GM21786 (cell line): ENCODE results near the gene KCTD17.
"Not testable (repeated sequence)": the region's sequence is repeated elsewhere in the genome, so short reads cannot be mapped to it uniquely, and the experiment has no call there.

Experiments used
- ATAC-seq: cut with Tn5 transposase; IDR thresholded peaks from one replicate; pipeline ENCODE4 v1.9.1; 2021; ENCODE audit not compliant: unreplicated experiment

The KCTD17 gene

DNA sequence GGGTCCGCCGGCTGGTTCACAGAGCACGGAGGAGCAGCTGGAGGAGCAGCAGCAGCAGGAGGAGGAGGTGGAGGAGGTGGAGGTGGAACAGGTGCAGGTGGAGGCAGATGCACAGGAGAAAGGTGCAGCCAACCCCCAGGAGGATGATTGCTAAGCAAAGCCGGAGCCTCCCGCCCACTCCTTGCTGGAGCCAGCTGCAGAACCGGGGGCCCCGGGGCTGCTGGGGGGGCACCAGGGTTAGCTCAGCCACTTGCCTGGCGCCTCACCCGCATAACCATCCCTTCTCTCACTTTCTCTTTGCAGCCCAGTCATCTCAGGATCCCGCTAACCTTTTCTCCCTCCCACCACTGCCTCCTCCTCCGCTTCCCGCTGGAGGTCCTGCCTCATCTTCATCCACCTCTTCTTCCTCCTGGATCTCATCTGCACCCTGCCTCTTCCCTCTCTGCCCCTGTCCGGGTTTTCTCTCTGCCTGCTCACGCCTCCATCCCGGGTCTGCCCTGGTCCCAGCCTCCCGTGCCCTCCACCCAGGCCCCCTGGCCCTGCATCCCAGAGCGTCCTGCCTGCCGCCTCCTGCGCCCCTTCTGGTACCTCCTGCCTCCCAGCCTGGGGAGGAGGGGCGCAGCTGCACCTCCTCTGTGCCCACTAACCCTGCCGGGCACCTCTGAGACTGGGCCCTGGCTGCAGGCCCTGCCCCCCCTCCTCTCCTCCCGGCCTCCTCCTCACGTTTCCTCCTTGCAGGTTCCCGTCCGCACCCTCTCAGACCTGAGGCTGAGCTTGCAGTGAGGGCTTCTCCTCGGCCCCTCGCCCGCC, 9.5 kb downstream of the KCTD17 start:
- no peak for ATAC-seq

DNA sequence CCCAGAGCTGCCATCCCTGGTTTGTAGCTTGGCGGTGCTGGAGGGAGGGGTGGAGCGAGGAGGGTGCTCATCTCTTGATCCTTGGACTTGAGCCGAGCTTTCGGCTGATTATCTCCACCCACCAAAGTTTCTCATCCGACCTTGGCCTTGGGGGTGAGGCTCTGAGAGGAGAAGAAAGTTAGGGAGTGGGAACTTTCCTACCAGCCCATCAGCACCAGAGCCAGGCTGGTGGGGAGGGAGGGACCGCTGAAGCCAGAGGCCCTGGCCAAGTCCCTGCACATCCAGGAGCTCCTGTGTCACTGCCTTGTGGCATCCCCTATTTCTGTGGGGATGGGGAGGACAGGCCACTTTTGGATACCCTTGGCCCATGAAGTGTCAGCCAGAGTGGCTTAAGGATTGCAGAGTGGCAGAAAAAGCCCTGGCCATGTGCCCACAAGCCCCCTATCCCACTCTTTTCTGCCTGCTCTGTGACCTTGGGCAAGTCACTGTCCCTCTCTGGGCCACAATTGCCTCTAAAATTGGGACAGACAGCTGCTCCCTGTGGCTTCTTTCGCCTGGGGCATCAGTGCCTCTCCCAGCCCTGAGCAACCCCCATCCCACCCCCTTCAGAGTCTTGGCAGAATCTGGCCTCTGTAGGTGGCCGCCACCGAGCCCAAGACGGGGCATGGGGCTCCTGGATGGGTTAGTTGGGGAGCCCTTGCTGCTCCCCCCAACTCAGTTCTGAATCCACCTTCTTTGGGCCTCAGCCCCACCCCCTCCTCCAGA, 10.3 kb downstream of the KCTD17 start:
- ATAC-seq: no peak

DNA sequence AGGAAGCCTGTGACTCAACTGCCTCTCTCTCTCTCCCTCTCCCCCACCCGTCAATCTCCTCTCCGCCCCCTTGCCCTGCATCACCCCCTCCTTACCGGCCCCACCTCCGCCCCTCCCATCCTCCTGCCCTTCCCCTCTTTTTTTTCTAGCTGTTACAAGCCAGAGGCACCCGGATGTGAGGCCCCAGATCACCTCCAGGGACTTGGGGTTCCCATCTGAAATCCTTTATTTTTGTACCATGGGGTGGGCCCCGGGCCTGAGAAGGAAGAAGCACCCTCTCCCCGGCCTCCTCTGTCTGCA, 10.8 kb downstream of the KCTD17 start:
- no peak for ATAC-seq

DNA sequence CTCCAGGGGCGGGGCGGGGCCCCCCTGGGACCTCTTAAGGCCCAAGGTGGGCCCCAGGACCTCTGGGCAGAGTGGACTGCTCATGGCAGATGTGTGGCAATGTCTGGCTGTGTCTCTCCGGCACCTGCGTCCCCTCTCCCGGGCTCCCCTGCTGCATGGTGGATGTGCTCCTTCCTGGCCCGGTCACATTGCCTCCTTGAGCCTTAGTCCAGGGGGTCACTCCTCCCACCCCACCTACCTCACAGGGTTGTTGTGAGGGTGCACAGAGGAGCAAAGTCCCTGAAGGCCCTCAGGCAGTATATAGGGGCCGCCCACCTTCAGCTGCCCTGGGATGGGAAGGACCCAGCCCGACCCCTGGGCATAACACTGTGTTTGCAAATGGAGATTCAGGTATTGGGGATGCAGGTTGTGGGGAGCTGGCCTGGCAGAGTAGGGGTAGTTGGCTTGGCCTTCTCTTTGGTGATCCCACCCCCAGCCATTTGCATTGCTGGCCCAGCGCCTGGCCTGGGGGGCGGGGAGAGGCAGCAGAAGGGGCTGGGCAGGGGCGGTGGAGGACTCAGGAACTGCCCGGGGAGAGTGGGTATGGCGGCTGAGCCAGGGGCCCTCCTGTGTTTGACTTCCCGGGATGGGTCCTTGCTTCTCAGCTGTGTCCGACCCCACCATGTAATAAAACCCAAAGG, 11.3 kb downstream of the KCTD17 start:
- ATAC-seq: no peak

DNA sequence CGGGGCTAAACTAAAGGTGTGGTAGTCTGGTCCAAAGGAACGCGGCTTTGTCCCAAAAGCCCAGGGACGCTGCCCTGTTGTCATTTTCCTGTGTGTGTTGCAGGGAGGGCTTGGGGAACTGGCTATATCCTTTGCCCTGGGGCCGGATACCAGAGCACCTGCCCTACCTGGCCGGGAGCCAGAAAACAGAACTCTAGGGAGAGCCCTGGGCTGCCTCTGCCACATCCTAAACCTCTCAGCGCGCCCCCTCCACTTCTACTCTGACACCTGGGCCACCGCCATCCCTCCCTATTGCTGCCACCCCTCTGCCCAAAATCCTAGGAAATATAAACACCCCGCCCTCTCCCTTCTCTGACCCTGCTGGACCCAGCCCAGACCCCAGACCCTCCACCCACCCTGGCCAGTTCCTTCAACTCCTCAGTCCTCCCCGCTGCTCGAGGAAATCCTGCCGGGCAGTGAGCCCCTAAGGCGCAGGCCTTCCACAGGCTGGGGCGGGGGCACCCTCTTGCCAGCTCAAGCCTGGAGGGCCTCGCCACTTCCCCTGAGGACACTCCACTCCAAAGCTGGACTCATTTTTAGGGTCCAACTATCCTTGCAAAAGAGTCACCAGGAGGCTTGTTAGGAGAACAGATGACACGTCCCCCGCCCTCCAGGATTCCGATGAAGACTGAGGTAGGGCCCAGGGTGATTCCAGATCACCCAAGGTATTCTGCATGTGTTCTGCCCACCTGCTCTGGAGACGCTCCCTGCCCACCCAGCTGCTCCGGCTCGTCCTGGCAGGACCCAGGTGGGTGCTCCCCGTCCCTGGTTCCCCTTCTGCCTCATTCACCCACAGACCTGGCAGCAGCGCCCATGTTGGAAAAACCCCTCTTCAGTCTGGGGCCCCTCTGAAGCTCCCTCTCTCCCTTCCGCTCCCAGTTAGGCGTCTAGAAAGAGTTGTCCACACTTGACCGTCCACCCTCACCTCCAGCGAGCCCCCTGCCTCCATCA, 12.2 kb downstream of the KCTD17 start:
- ATAC-seq: no peak

DNA sequence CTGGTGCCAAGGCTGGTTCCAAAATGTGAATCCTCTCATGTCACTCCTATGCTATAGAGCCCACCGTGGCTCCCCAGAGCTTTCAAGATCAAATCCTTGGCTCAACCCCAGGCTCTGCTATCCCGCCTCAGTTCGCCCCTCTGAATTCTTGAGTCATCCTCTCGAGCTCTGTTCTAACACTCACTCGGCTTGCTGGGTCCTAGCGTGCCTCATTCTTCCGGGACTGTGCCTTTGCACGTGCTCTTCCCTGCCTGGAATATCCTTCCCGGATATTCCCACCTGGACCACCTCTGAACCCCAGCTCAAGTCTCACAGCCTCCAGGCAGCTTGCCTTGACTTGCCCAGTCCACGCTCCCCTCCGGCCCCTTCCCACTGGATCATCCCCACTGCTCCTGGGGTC, 13.0 kb downstream of the KCTD17 start:
- no peak for ATAC-seq

DNA sequence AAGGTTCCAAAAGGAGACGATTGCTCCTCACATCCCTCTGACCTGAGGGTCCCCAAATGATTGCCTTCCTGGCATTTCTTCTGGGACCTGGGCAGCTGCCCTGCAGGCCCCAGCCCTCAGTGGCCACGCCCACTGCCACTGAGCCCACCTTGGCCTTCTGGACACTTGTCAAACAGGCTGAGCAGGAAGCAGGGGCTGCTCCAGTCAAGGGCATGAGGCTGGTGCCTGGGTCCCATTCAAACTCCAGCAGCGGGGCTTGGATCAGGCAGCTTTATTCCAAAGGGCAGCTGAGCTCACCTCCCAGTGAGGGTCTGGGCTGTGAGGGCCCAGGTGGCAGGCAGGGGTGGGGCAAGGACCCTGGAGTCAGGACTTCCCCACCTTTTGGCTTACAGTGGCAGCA, 13.6 kb downstream of the KCTD17 start:
- ATAC-seq: no peak

DNA sequence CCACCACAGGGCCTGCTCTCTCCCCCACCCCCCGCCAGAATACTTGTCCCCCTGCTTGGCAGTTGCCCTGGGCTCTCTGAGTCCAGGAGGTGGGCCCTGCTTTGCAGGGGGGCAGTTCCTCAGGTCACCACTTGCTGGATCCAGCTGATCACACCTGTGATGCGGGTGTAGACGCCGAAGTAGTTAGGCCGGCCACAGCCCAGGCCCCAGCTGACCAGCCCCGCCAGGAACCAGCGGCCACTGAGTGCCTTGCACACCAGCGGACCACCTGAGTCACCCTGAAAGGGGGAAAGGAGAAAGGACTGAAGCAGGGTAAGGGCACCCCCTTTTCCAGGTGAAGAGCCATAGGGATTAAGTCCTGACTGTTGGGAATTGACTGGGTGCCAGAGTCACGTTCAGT, 14.4 kb downstream of the KCTD17 start:
- no peak for ATAC-seq

DNA sequence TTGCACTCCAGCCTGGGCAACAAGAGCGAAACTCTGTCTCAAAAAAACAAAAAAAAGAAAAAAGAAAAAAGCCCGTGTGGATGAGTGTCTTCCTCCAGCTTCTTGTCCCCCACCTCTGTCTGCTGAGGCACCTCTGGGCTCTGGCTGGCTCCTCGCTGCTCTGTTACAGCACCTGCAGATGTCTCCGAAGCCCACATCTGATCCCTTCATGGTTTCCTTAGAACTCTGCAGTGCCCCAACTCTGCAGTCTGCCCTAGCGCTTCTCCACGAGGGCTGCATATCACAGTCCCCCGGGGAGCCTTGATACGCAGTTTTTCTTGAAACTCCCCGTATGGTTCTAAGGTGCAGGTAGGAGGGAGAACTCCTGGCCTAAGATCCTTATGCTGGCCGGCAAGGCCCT, 15.9 kb downstream of the KCTD17 start:
- ATAC-seq: no peak

DNA sequence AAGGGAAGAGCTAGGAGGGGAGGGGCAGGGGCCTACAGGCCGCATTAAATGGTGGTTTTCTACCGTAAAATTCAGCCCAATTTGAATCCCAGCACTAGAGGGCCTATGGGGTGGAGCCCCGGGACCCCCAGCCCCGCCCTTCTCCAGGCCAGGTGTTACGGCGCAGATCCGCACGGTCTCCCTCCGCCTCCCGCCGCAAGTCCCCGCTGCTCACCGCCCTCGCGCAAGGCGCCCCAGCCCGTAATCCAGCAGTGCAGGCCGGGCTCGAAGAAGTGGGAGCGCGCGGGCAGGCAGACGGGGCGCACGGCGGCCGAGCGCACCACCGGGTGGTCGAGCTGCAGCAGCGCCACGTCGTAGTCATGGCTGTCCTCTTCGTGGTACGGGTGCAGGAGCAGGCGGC, 17.3 kb downstream of the KCTD17 start:
- no peak for ATAC-seq

DNA sequence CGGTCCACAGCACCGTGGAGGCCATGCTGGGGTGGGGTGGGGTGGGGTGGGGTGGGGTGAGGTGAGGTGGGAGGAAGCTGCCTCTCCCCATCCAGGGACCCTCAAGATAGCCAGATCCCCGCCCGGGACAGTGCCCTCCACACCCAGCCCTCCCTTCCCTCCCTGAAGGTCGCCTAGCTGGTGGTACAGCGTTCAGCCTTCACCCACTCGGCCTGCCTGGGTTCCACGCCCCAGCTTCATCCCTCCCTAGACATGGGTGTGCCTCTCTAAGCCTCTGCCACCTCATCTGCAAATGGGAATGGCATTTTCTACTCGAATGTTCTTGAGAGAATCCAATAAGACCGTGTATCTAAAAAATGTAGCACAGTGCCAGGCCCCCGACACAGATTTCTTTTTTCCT, 17.8 kb downstream of the KCTD17 start:
- no peak for ATAC-seq

DNA sequence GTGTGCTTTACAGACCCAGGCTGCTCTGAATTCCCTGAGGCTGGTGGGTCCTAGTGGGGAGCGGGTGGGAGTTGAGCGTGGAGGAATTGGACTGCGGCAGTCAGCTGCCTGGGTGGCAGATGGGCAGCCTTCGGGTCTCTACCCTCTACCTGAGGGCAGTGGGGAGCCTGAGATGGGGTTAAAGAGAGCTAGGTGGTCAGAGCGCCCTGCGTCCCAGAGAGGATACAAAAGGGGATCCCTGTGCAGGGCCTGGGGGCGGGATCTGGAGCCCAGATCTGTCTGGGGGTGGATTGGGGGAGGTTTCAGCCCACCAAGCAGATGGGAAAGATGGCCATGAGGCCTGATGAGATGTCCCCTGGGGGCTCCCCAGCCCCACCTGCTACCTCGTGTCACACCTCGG, 18.2 kb downstream of the KCTD17 start:
- no peak for ATAC-seq

DNA sequence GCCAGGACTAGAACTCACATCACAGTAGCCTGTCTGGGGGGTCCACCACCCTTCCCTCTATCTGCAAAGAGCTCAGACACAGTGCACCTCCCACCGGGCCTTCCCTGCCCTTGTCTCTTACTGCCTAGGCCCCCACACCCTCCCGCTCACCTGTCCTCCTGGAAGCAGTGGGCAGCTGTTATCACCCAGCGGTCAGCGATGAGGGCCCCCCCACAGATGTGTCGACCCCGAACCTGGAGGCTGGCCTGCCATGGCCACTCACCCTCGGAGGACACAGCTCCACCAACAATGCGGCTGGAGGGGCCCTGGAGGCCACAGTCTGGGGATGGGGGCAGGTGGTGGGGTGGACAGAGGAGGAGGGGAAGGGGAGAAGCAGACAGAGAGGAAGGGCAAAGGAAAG, 18.8 kb downstream of the KCTD17 start:
- ATAC-seq: no peak

DNA sequence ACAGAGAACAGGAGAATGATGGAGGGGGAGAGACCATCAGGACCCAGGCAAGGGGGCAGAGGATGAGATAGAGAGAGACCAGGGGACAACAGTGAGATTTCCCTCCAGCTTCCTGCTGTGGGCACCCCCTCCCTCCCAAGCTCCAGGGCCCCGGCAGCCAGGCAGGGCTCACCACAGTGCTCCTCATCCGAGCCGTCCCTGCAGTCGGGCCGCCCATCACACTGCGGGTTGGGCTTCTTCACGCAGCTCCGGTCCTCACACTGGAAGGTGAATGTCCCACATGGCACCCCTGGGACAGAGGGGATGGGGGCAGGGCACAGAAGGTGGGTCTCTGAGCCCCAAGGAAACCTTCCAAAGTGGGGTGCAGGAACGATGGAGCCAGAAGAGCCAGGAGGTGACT, 19.2 kb downstream of the KCTD17 start:
- ATAC-seq: no peak

DNA sequence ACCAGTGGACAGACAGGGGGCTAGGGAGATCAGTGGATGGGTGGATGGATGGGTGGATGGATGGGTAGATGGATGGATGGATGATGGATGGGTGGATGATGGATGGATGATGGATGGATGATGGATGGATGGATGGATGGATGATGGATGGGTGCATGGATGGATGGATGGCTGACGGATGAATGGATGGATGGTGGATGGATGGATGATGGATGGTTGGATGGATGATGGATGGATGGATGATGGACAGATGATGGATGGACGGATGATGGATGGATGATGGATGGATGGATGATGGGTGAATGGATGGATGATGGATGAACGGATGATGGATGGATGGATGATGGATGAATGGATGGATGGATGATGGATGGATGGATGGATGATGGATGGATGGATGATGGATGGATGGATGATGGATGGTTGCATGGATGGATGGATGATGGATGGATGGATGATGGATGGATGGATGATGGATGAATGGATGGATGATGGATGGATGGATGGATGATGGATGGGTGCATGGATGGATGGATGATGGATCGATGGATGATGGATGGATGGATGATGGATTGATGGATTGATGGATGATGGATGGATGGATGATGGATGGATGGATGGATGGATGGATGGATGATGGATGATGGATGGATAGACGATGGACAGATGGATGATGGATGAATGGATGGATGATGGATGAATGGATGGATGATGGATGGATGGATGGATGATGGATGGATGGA, 20.5 kb downstream of the KCTD17 start:
- not testable (repeated sequence) for ATAC-seq

DNA sequence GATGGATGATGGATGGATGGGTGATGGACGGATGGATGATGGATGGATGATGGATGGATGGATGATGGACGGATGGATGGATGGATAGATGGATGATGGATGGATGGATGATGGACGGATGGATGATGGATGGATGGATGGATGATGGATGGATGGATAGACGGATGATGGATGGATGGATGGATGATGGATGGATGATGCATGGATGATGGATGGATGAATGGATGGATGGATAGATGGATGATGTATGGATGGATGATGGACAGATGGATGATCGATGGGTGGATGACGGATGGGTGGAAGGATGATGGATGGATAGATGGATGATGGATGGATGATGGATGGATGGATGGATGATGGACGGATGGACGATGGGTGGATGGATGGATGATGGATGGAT, 21.1 kb downstream of the KCTD17 start:
- ATAC-seq: no peak

DNA sequence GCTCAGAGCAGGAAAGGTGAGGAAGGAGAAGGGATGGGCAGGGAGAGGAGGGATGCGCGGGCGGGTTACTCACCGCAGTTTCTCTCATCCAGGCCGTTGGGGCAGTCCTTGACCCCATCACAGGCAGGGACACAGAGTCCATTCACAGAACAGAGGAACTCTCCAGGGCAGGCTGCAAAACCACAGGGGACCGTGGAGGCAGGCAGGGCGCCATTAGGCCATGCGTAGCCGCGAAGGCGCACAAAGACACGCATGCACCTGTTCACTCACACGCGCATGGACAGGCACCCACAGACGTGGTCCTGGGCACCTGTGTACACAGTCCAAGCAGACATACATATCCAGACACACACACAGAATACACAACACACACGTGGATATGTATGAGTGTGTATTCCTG, 23.0 kb downstream of the KCTD17 start:
- ATAC-seq: no peak

DNA sequence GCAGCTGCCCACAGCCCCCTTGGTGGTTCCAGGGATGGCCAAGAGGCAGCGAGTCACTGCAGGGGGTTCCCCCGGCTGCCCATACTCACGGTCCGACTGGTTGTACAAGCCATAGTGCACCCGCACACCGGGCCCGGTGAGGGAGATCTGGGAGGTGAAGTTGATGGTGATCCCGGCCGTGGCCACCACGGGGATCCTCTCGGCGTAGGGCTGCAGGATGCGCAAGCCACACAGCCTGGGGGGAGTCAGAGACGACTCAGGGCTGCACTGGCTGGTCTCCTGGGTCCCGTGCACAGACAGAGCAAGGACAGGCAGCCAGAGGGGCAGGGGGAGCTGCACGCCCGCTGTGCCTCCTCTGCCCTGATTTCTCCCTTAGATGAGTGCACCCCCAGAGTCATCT, 23.5 kb downstream of the KCTD17 start:
- no peak for ATAC-seq

DNA sequence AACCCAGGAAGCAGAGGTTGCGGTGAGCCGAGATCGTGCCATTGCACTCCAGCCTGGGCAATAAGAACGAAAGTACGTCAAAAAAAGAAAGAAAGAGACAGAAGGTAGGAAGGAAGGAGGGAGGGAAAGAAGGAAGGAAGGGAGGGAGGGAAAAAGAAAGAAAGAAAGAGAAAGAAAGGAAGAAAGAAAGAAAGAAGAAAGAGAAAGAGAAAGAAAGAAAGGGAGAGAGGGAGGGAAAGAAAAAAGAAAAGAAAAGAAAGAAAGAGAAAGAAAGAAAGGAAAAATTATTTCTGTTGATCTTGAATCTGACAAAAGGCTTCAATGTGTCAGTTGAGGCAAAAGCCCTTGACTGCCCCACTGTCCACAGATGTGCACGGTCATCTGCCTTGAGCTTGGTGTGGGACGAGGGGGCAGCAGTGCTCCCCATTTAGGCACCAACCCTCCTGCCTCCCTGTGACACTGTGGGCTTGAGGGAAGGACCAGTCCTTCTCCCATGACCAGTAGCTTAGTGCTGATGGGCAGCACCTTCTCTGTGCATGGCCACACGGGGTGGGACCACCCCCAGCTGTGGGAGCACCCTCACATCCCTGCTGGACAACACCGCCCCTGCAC, 24.4 kb downstream of the KCTD17 start:
- no peak for ATAC-seq
